Activated naive CD8-positive, alpha-beta T cell treated with anti-CD3 and anti-CD28 coated beads for 36 hours (primary cell): ENCODE results near the gene NPAS3. TPM values are rescaled to one million over a fixed set of nuclear protein-coding genes. Genes with fewer than 3 reads are reported as not detected.

Source experiments
- DNase-seq: peaks from one replicate; pipeline ENCODE4 v3.0.0; 2021
- H3K27ac Mint-ChIP-seq: one replicate; pipeline ENCODE4 v1.8.0; 2022; ENCODE audit warnings: mild to moderate bottlenecking, moderate library complexity, mixed read lengths
- H3K27me3 Mint-ChIP-seq: one replicate; pipeline ENCODE4 v1.8.0; 2022; ENCODE audit warnings: mild to moderate bottlenecking, mixed read lengths
- H3K36me3 Mint-ChIP-seq: one replicate; pipeline ENCODE4 v1.8.0; 2021; ENCODE audit warnings: mild to moderate bottlenecking, mixed read lengths
- H3K4me1 Mint-ChIP-seq: one replicate; pipeline ENCODE4 v1.8.0; 2021; ENCODE audit warnings: mixed read lengths
- H3K4me3 Mint-ChIP-seq: one replicate; pipeline ENCODE4 v1.8.0; 2022; ENCODE audit warnings: mild to moderate bottlenecking, moderate library complexity, mixed read lengths
- H3K9me3 Mint-ChIP-seq: one replicate; pipeline ENCODE4 v1.8.0; 2022; ENCODE audit warnings: mixed read lengths
- total RNA-seq, 2 experiments: library from RNA; stranded (reverse); gene quantifications; one replicate each; pipeline ENCODE4 v1.2.3, GENCODE V29; 2021

The NPAS3 gene
- total RNA-seq, 2 experiments from 2014 or later: not detected

- no peaks in the 10 kb centered on the region for H3K36me3 Mint-ChIP-seq
- no peaks in the 10 kb centered on the region for H3K27me3 Mint-ChIP-seq
- DNase-seq: no peak
- no peak overlapping the region for H3K4me3 Mint-ChIP-seq
- H3K9me3 Mint-ChIP-seq: no peaks in the 10 kb centered on the region
- no peak overlapping the region for H3K27ac Mint-ChIP-seq
- peaks cover 2% of the 10 kb centered on the region for H3K4me1 Mint-ChIP-seq
Measured at GRCh38 chr14:33454707-33455106, 516.0 kb downstream of the NPAS3 start.

- Mint-ChIP-seq H3K27me3 (peaks cover 3% of the 10 kb centered on the region), H3K4me1 (peaks cover 2% of the 10 kb centered on the region), H3K9me3 (no peaks in the 10 kb centered on the region), H3K4me3 (no peak overlapping the region), H3K27ac (no peak overlapping the region), H3K36me3 (no peaks in the 10 kb centered on the region)
- DNase-seq: no peak
Measured at GRCh38 chr14:33455654-33456345, 517.1 kb downstream of the NPAS3 start.

- H3K27ac Mint-ChIP-seq: no peak overlapping the region
- peaks cover 3% of the 10 kb centered on the region for H3K27me3 Mint-ChIP-seq
- H3K9me3 Mint-ChIP-seq: no peaks in the 10 kb centered on the region
- H3K36me3 Mint-ChIP-seq: no peaks in the 10 kb centered on the region
- H3K4me3 Mint-ChIP-seq: no peak overlapping the region
- H3K4me1 Mint-ChIP-seq: peaks cover 2% of the 10 kb centered on the region
- no peak for DNase-seq
Measured at GRCh38 chr14:33457021-33457420, 518.3 kb downstream of the NPAS3 start.

DNA sequence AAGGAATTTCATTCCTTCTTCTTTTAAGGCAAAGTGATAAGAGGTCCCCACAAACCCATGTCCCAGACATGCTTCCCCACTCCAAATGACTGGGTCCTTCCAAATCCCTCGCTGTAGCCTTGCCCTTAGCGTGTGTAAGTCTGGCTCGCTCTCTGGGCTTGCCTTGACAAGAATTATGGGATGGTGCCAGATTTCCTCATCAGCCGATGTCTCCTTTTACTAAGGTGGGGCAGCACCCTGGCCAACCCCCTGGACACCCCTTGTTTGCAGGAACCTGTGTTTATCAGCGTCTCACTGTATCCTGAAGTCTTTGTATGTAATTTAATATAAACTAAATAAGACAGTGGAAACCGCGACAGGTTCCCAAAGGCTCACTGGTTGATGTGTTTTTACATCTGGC is 518.9 kb downstream of the NPAS3 start:
- no peaks in the 10 kb centered on the region for H3K36me3 Mint-ChIP-seq
- H3K27ac Mint-ChIP-seq: no peak overlapping the region
- H3K27me3 Mint-ChIP-seq: peaks cover 3% of the 10 kb centered on the region
- no peak overlapping the region for H3K4me3 Mint-ChIP-seq
- H3K4me1 Mint-ChIP-seq: peaks cover 2% of the 10 kb centered on the region
- no peaks in the 10 kb centered on the region for H3K9me3 Mint-ChIP-seq
- no peak for DNase-seq

GRCh38 chr14:33460164-33460563 is 521.5 kb downstream of the NPAS3 start:
- no peaks in the 10 kb centered on the region for H3K9me3 Mint-ChIP-seq
- DNase-seq: no peak
- no peak overlapping the region for H3K4me3 Mint-ChIP-seq
- H3K4me1 Mint-ChIP-seq: no peaks in the 10 kb centered on the region
- peaks cover 3% of the 10 kb centered on the region for H3K27me3 Mint-ChIP-seq
- H3K36me3 Mint-ChIP-seq: no peaks in the 10 kb centered on the region
- H3K27ac Mint-ChIP-seq: no peak overlapping the region

GRCh38 chr14:33461036-33461435 is 522.4 kb downstream of the NPAS3 start:
- Mint-ChIP-seq H3K4me3 (no peak overlapping the region), H3K27me3 (peaks cover 3% of the 10 kb centered on the region), H3K27ac (no peak overlapping the region), H3K36me3 (no peaks in the 10 kb centered on the region), H3K9me3 (no peaks in the 10 kb centered on the region), H3K4me1 (no peaks in the 10 kb centered on the region)
- DNase-seq: no peak

- H3K9me3 Mint-ChIP-seq: no peaks in the 10 kb centered on the region
- no peak for DNase-seq
- no peaks in the 10 kb centered on the region for H3K4me1 Mint-ChIP-seq
- no peak overlapping the region for H3K27ac Mint-ChIP-seq
- peaks cover 10% of the 10 kb centered on the region for H3K27me3 Mint-ChIP-seq
- no peak overlapping the region for H3K4me3 Mint-ChIP-seq
- H3K36me3 Mint-ChIP-seq: no peaks in the 10 kb centered on the region
Measured at GRCh38 chr14:33463731-33464130, 525.1 kb downstream of the NPAS3 start.

- no peak for DNase-seq
- Mint-ChIP-seq H3K27me3 (peaks cover 10% of the 10 kb centered on the region), H3K4me3 (no peak overlapping the region), H3K27ac (no peak overlapping the region), H3K36me3 (no peaks in the 10 kb centered on the region), H3K9me3 (no peaks in the 10 kb centered on the region), H3K4me1 (no peaks in the 10 kb centered on the region)
Measured at GRCh38 chr14:33464254-33464962, 525.7 kb downstream of the NPAS3 start.

GRCh38 chr14:33465846-33466700 is 527.4 kb downstream of the NPAS3 start:
- no peak overlapping the region for H3K27ac Mint-ChIP-seq
- no peak overlapping the region for H3K4me3 Mint-ChIP-seq
- DNase-seq: no peak
- H3K4me1 Mint-ChIP-seq: no peaks in the 10 kb centered on the region
- H3K9me3 Mint-ChIP-seq: no peaks in the 10 kb centered on the region
- no peaks in the 10 kb centered on the region for H3K36me3 Mint-ChIP-seq
- peaks cover 7% of the 10 kb centered on the region for H3K27me3 Mint-ChIP-seq

- Mint-ChIP-seq H3K9me3 (no peaks in the 10 kb centered on the region), H3K27me3 (peaks cover 7% of the 10 kb centered on the region), H3K36me3 (no peaks in the 10 kb centered on the region), H3K27ac (no peak overlapping the region), H3K4me3 (no peak overlapping the region), H3K4me1 (no peaks in the 10 kb centered on the region)
- DNase-seq: no peak
Measured at GRCh38 chr14:33467971-33468370, 529.3 kb downstream of the NPAS3 start.

- no peaks in the 10 kb centered on the region for H3K4me1 Mint-ChIP-seq
- peaks cover 7% of the 10 kb centered on the region for H3K27me3 Mint-ChIP-seq
- DNase-seq: no peak
- H3K4me3 Mint-ChIP-seq: no peak overlapping the region
- H3K27ac Mint-ChIP-seq: no peak overlapping the region
- H3K36me3 Mint-ChIP-seq: no peaks in the 10 kb centered on the region
- no peaks in the 10 kb centered on the region for H3K9me3 Mint-ChIP-seq
Measured at GRCh38 chr14:33469898-33470297, 531.2 kb downstream of the NPAS3 start.

DNA sequence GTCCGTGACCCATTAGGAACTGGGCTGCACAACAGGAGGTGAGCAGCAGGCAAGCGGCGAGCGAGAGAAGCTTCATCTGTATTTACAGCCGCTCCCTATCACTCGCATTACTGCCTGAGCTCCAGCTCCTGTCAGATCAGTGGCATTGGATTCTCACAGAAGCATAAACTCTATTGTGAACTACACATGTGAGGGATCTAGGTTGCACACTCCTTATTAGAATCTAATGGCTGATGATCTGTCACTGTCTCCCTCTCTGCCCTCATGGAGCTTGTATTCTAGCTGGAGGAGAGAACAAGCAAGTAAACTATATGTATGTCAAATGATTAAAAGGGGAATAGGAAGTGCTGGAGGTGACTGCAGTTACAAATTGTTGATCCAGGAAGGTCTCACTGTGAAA is 533.1 kb downstream of the NPAS3 start:
- Mint-ChIP-seq H3K4me1 (no peaks in the 10 kb centered on the region), H3K9me3 (no peaks in the 10 kb centered on the region), H3K27me3 (peaks cover 3% of the 10 kb centered on the region), H3K36me3 (no peaks in the 10 kb centered on the region), H3K4me3 (no peak overlapping the region), H3K27ac (no peak overlapping the region)
- DNase-seq: no peak

- peak; percentile 0 for DNase-seq
- Mint-ChIP-seq H3K27me3 (no peaks in the 10 kb centered on the region), H3K27ac (no peak overlapping the region), H3K9me3 (no peaks in the 10 kb centered on the region), H3K4me1 (no peaks in the 10 kb centered on the region), H3K36me3 (no peaks in the 10 kb centered on the region), H3K4me3 (no peak overlapping the region)
Measured at GRCh38 chr14:33475623-33476022, 536.9 kb downstream of the NPAS3 start.

DNA sequence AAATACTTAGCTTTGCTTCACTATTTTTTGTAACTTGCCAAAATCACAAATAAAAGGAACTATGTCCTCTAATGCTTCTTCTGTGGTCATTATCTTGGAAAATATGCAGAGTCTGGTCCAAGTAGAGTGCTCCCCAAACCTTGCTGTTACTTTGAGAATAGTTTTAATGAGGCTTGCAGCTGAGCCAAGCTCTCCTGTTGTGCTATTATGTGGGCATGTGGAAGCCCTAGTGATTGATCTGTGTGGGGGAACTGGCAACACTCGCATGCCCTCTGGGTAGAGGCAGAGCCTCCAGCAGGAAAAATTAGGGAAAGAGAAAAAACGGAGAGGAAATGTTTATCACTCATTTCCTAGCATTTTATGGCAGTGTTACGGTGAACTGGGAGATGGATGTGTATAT is 539.1 kb downstream of the NPAS3 start:
- Mint-ChIP-seq H3K27me3 (peaks cover 6% of the 10 kb centered on the region), H3K9me3 (no peaks in the 10 kb centered on the region), H3K36me3 (no peaks in the 10 kb centered on the region), H3K4me3 (no peak overlapping the region), H3K27ac (no peak overlapping the region), H3K4me1 (no peaks in the 10 kb centered on the region)
- no peak for DNase-seq

GRCh38 chr14:33480071-33480886 is 541.6 kb downstream of the NPAS3 start:
- Mint-ChIP-seq H3K4me3 (no peak overlapping the region), H3K4me1 (no peaks in the 10 kb centered on the region), H3K36me3 (no peaks in the 10 kb centered on the region), H3K27me3 (peaks cover 7% of the 10 kb centered on the region), H3K27ac (no peak overlapping the region), H3K9me3 (no peaks in the 10 kb centered on the region)
- DNase-seq: no peak
